Ovary (tissue), 10 donors: ENCODE results near the gene SLC5A7. TPM values are rescaled to one million over a fixed set of nuclear protein-coding genes. Genes with fewer than 3 reads are reported as not detected.

Source experiments
- DNase-seq, 5 donors: peaks; one replicate each; pipeline ENCODE4 v3.0.0-alpha.2; 2019 to 2020
- H3K27ac ChIP-seq, 2 donors: fragments of 200-600 bp; one replicate each; pipeline versions ENCODE4 v1.5.1 to v1.8.0; 2019 to 2022
- H3K27me3 ChIP-seq: fragments of 200-600 bp; one replicate; pipeline ENCODE4 v1.8.0; 2022
- H3K36me3 ChIP-seq: fragments of 200-600 bp; sonication (generic); one replicate; pipeline ENCODE4 v1.5.1; 2019
- H3K4me1 ChIP-seq: one replicate; pipeline ENCODE4 v1.8.1; 2013; ENCODE audit warnings: mild to moderate bottlenecking, moderate library complexity; ENCODE audit not compliant: insufficient read depth
- H3K4me3 ChIP-seq: fragments of 200-600 bp; sonication (generic); one replicate; pipeline ENCODE4 v1.5.1; 2017
- H3K9me3 ChIP-seq, 2 donors: fragments of 200-600 bp in 1 of 2; sonication (generic) in 1 of 2; one replicate each; pipeline versions ENCODE4 v1.5.1 to v1.8.1; 2013 to 2019; ENCODE audit warnings: mild to moderate bottlenecking in 1 of 2, moderate library complexity in 1 of 2
- EP300 ChIP-seq: sonication (generic); formaldehyde crosslinking; IDR thresholded peaks from one replicate; pipeline ENCODE4 v1.6.1; 2017; ENCODE audit warnings: antibody characterized with exemption
- POLR2A ChIP-seq: fragments of 450-650 bp; IDR thresholded peaks from one replicate; pipeline ENCODE4 v1.6.1; 2017; ENCODE audit warnings: antibody characterized with exemption, mild to moderate bottlenecking, moderate library complexity
- WGBS, 3 donors: extraction: QIAGEN DNeasy Blood & Tissue Kit in 1 of 3; methylation state at CpG; one replicate each; pipeline versions ENCODE4 v1.1.5 to v1.1.7; 2013 to 2017; 5-methylcytosine and 5-hydroxymethylcytosine counted together
- intact Hi-C, 4 donors: fragments of 100-400 bp; cut with DNase I; formaldehyde crosslinking; loops; one replicate each; pipeline versions ENCODE4 v1.11.0 to v1.15.1; 2022 to 2023
- long read RNA-seq, 3 donors: library from polyadenylated mRNA in 2 of 3; unstranded in 2 of 3; transcript quantifications; one replicate each; pipeline ENCODE4 v2.0.0 and lab custom pipeline, GENCODE V29; 2021 to 2026
- polyA plus RNA-seq, 2 donors: library from polyadenylated mRNA; stranded (reverse); fragments of 200-250 nt in 1 of 2; fragments of 350-450 nt in 1 of 2; fragmentation: Illumina TruSeq in 1 of 2; extraction: RNeasy Lipid Tissue Mini Kit (QIAGEN cat#74804) in 1 of 2; gene quantifications; one replicate each; pipeline ENCODE4 v1.2.3, GENCODE V29; 2013 to 2014
- total RNA-seq, 7 donors: library from RNA; depleted of rRNA in 2 of 7; stranded (reverse); fragments of >200 nt in 2 of 7; fragmentation: NEBNext Ultra II Directional in 3 of 7; extraction: Animal tissue kit (Norgen Biotek cat#: 25700) in 3 of 7; gene quantifications; one replicate each; pipeline versions ENCODE4 v1.1.0 to v1.2.4, GENCODE V29; 2016 to 2023
- TF ChIP-seq, protein P1 (sequence below), 3 donors: fragments of 450-650 bp in 2 of 3; fragments of 200-600 bp in 1 of 3; IDR thresholded peaks; one replicate each; pipeline versions ENCODE4 v1.5.1 to v1.8.0; 2016 to 2022; ENCODE audit warnings: antibody characterized with exemption in 3 of 3, mild to moderate bottlenecking in 1 of 3
- donor health status: DM: no; HTN: no; CAD: no; lungs with moderate emphysema.
- donor health status: DM: no; HTN: no; CAD: no.
- donor health status: Bipolar disorder and iron deficiency.
- donor health status: DM: yes; HTN: yes; CAD: no.
- donor health status: DM: no; HTN: no; CAD: no.
- donor health status: DM: yes; HTN: yes; CAD: no.

SLC5A7 gene
- total RNA-seq (under 1 TPM in 2 of 7 donors, not detected in 5; 0.54 to 0.61 TPM), polyA plus RNA-seq (under 1 TPM; 0.02 to 0.43 TPM)
- long read RNA-seq, donor 1, result 0 reads
- long read RNA-seq, donor 2, result 0 reads
- long read RNA-seq, donor 3, result 0 reads

DNA sequence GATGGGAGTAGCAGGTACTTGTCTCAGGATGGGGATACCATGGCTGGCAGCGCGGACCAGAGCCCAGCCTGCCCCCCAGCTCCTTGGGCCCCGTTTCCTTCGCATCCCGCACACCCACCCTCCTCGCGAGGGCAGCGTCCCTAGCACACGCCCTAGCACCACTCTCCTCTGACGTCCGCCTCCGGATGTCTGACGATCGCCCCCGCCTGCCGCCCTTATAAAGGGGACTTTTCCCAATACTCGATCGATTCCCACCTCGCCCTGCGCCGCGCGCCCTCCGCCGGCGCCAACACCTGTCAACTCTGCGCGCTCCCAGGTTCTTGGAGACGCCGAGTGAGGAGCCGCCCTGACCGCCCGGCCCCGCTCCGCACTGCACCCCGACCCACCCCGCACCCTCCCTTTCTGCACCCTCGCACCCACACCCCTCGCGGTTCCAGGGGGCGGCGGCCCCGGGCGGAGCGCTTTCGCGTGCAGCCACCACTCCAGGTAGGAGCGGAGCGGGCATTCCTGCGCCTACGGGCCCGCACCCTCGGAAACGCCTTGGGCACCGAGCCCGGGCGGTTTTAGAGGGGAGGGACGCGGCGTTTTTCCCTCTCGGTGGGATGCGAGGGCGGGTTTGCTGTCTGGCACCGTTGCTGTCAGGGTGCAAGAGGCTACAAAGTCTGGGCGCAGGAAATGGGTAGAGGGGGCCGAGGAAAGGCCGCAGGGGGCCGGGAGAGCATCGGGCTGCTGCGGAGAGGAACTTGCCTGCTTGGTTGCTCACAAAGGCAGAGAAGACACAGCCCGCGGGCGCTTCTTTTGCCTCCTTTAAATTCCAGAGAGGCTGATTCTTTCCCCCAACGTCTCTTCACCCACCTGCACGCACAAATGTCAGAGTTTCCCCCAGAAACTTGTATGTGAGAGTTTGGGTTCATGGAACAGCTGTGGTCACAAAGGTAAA lies at the start of gene SLC5A7:
Gene SLC5A7 (plus strand): TSS at position 247 of the 940 bp plus-strand sequence. CDS start 1,632 bp downstream, outside the sequence.
- Histone ChIP-seq H3K4me3 (no peak within 1 kb of the TSS), H3K9me3 (no peaks in the 10 kb centered on the region), H3K4me1 (no peaks in the 10 kb centered on the region), H3K36me3 (no peaks in the 10 kb centered on the region), H3K27me3 (no peaks in the 10 kb centered on the region), H3K27ac (no peak within 1 kb of the TSS)
- TF ChIP-seq, protein P1, sequence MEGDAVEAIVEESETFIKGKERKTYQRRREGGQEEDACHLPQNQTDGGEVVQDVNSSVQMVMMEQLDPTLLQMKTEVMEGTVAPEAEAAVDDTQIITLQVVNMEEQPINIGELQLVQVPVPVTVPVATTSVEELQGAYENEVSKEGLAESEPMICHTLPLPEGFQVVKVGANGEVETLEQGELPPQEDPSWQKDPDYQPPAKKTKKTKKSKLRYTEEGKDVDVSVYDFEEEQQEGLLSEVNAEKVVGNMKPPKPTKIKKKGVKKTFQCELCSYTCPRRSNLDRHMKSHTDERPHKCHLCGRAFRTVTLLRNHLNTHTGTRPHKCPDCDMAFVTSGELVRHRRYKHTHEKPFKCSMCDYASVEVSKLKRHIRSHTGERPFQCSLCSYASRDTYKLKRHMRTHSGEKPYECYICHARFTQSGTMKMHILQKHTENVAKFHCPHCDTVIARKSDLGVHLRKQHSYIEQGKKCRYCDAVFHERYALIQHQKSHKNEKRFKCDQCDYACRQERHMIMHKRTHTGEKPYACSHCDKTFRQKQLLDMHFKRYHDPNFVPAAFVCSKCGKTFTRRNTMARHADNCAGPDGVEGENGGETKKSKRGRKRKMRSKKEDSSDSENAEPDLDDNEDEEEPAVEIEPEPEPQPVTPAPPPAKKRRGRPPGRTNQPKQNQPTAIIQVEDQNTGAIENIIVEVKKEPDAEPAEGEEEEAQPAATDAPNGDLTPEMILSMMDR (IDR thresholded peaks at IDR 0.05), result no peak
- TF ChIP-seq POLR2A, result no peak
- TF ChIP-seq EP300, result no peak
- intact Hi-C loops, result no loop called here
- DNase-seq, result no peak
- 1 to 2% (median 1%) methylated on average over 70 to 75 of the region's 75 CpGs for WGBS, 3 donors

DNA sequence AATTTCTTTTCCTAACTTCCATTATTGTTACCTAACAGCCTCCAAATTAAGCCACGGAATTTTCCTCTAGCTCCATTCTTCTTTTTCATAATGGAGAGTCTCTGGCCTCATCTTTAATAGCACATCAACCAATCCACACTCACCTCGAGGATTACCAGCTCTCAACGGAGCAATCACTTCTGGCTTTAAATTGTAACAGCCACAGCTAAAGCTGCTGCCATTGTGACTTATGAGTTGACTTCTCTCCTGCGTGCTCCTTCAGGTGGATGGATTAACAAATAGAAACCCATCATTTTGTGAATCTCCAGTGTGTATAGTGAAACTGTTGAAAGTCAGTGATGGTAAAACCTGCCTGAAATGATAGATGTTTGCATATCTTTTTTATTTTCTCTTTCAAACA lies 24.9 kb upstream of the SLC5A7 start:
- WGBS, 3 donors, result 47 to 51% (median 47%) methylated on average over 4 of the region's 4 CpGs
- H3K9me3 ChIP-seq, result no peaks in the 10 kb centered on the region
- no peak for TF ChIP-seq POLR2A
- TF ChIP-seq, protein P1 (IDR thresholded peaks at IDR 0.05), result no peak
- no peak for TF ChIP-seq EP300
- no peak overlapping the region for H3K4me3 ChIP-seq
- H3K4me1 ChIP-seq, result no peaks in the 10 kb centered on the region
- no peak for DNase-seq
- no peaks in the 10 kb centered on the region for H3K27me3 ChIP-seq
- no peaks in the 10 kb centered on the region for H3K36me3 ChIP-seq
- intact Hi-C loops, result no loop called here
- no peak overlapping the region for H3K27ac ChIP-seq

- no peaks in the 10 kb centered on the region for H3K27me3 ChIP-seq
- H3K4me3 ChIP-seq, result no peak overlapping the region
- TF ChIP-seq POLR2A (no peak), EP300 (no peak)
- DNase-seq, result no peak
- 78 to 98% (median 88%) methylated on average over 1 of the region's 1 CpG for WGBS, 3 donors
- H3K4me1 ChIP-seq, result no peaks in the 10 kb centered on the region
- intact Hi-C loops, result no loop called here
- H3K27ac ChIP-seq, result no peak overlapping the region
- H3K9me3 ChIP-seq, result no peaks in the 10 kb centered on the region
- no peaks in the 10 kb centered on the region for H3K36me3 ChIP-seq
Measured at GRCh38 chr2:107964185-107964584, 22.1 kb upstream of the SLC5A7 start.

GRCh38 chr2:107984707-107985106 lies 1.6 kb upstream of the SLC5A7 start:
- DNase-seq, result no peak
- Histone ChIP-seq H3K36me3 (no peaks in the 10 kb centered on the region), H3K9me3 (no peaks in the 10 kb centered on the region), H3K4me1 (no peaks in the 10 kb centered on the region), H3K4me3 (no peak overlapping the region), H3K27me3 (no peaks in the 10 kb centered on the region), H3K27ac (no peak overlapping the region)
- intact Hi-C loops, result no loop called here
- TF ChIP-seq POLR2A (no peak), EP300 (no peak)
- TF ChIP-seq, protein P1 (IDR thresholded peaks at IDR 0.05), result no peak
- 18 to 23% (median 21%) methylated on average over 2 of the region's 2 CpGs for WGBS, 3 donors

GRCh38 chr2:107988108-107988507 lies 1.8 kb downstream of the SLC5A7 start:
- Histone ChIP-seq H3K36me3 (no peaks in the 10 kb centered on the region), H3K27ac (no peak overlapping the region), H3K4me1 (no peaks in the 10 kb centered on the region), H3K9me3 (no peaks in the 10 kb centered on the region), H3K27me3 (no peaks in the 10 kb centered on the region), H3K4me3 (no peak overlapping the region)
- 86 to 95% (median 91%) methylated on average over 10 of the region's 10 CpGs for WGBS, 3 donors
- DNase-seq, result no peak
- intact Hi-C loops, result no loop called here
- TF ChIP-seq EP300 (no peak), POLR2A (no peak)
- TF ChIP-seq, protein P1 (IDR thresholded peaks at IDR 0.05), result no peak
